ENCODE measurements around the gene MTMR3. TPM values are rescaled to one million over a fixed set of nuclear protein-coding genes. Genes with fewer than 3 reads are reported as not detected.

Gene MTMR3
- total RNA-seq, 2 experiments from 2014 or later, result 17.6 to 22.2 TPM

- CTCF ChIA-PET (ENCODE audit: unreplicated experiment), result no interaction called here
- H3K4me3 ChIP-seq (ENCODE audit: low read depth, low read length, poor library complexity, severe bottlenecking), result no peak overlapping the region
Measured at GRCh38 chr22:29926057-29926456, 43.1 kb downstream of the MTMR3 start.

GRCh38 chr22:29932136-29932535, 49.2 kb downstream of the MTMR3 start:
- no peak overlapping the region for H3K4me3 ChIP-seq (ENCODE audit: low read depth, low read length, poor library complexity, severe bottlenecking)

More at GRCh38 chr22:29926057-29926456, 43.1 kb downstream of the MTMR3 start:
- H3K9me2 ChIP-seq (ENCODE audit: insufficient read depth, low read length), result no peaks in the 10 kb centered on the region
- no peaks in the 10 kb centered on the region for H3K79me2 ChIP-seq (ENCODE audit: insufficient read depth, low read depth, low read length)
- intact Hi-C loops (cut with micrococcal nuclease; ENCODE audit: unreplicated experiment), result no loop called here
- POLR2A ChIA-PET, result interaction anchor here (0.5 to 0.6 kb wide), 2 partner anchors 28 to 392 kb away, joined by 3 read pairs; no protein-coding TSS in a partner anchor
- no peaks in the 10 kb centered on the region for H3K36me3 ChIP-seq (ENCODE audit: insufficient read depth, low read length)
- no peaks in the 10 kb centered on the region; the same call in 1 of the 2 replicates for H3K9me3 ChIP-seq (ENCODE audit: low read length)
- no peak overlapping the region for H3K4me2 ChIP-seq (ENCODE audit: low read length)
- H3K27ac ChIP-seq (ENCODE audit: low read depth, low read length, poor library complexity, severe bottlenecking), result no peak overlapping the region
- no peaks in the 10 kb centered on the region; the same call in 1 of the 2 replicates for H4K20me1 ChIP-seq (ENCODE audit: insufficient read depth, low read length)
- no TSS peak for BruUV-seq (replicated peaks)
- no peak overlapping the region for H2AFZ ChIP-seq (ENCODE audit: low read length)
- no peak for TF ChIP-seq EZH2phosphoT487 (IDR thresholded peaks at IDR 0.05; ENCODE audit: borderline replicate concordance, low read depth, low read length)
- no peak for TF ChIP-seq CTCF (conservative IDR thresholded peaks at IDR 0.05; ENCODE audit: low read length)
- no peak for DNase-seq (ENCODE audit: low spot score)
- H3K4me1 ChIP-seq (ENCODE audit: insufficient read depth, low read length, poor library complexity, severe bottlenecking), result no peaks in the 10 kb centered on the region

More at GRCh38 chr22:29932136-29932535, 49.2 kb downstream of the MTMR3 start:
- no peak for DNase-seq (ENCODE audit: low spot score)
- intact Hi-C loops (cut with micrococcal nuclease; ENCODE audit: unreplicated experiment), result no loop called here
- BruUV-seq (replicated peaks), result no TSS peak
- Histone ChIP-seq H4K20me1 (ENCODE audit: insufficient read depth, low read length) (peaks cover 10% of the 10 kb centered on the region; the same call in 1 of the 2 replicates), H3K9me3 (ENCODE audit: low read length) (no peaks in the 10 kb centered on the region), H3K9me2 (ENCODE audit: insufficient read depth, low read length) (no peaks in the 10 kb centered on the region), H3K27ac (ENCODE audit: low read depth, low read length, poor library complexity, severe bottlenecking) (no peak overlapping the region), H3K79me2 (ENCODE audit: insufficient read depth, low read depth, low read length) (no peaks in the 10 kb centered on the region), H3K4me2 (ENCODE audit: low read length) (no peak overlapping the region), H2AFZ (ENCODE audit: low read length) (no peak overlapping the region), H3K36me3 (ENCODE audit: insufficient read depth, low read length) (no peaks in the 10 kb centered on the region), H3K4me1 (ENCODE audit: insufficient read depth, low read length, poor library complexity, severe bottlenecking) (no peaks in the 10 kb centered on the region)
- ChIA-PET POLR2A (interaction anchor here (0.6 kb wide), 1 partner anchor 75 kb away, joined by 3 read pairs; no protein-coding TSS in a partner anchor), CTCF (ENCODE audit: unreplicated experiment) (no interaction called here)
- TF ChIP-seq CTCF (conservative IDR thresholded peaks at IDR 0.05; ENCODE audit: low read length), result no peak
- no peak for TF ChIP-seq EZH2phosphoT487 (IDR thresholded peaks at IDR 0.05; ENCODE audit: borderline replicate concordance, low read depth, low read length)

Data from OCI-LY7 (cell line).